ENCODE data around the gene HERC4. TPM values are rescaled to one million over a fixed set of nuclear protein-coding genes. Genes with fewer than 3 reads are reported as not detected.

Gene HERC4
- polyA plus RNA-seq, 1 experiment: 23.4 TPM

DNA sequence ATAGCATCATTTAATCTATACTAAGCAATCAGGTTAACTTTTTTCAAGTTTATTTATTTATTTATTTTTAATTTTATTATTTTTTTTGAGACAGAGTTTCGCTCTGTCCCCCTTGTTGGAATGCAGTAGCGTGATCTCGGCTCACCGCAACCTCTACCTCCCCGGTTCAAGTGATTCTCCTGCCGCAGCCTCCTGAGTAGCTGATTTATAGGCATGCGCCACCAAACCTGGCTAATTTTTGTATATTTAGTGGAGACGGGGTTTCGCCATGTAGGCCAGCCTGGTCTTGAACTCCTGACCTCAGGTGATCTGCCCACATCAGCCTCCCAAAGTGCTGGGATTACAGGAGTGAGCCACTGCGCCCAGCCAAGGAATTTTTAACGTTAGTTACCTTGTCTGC is 33.6 kb upstream of the HERC4 start:
- DNase-seq (ENCODE audit: low read depth): no peak
- no peak overlapping the region for H3K4me3 ChIP-seq (ENCODE audit: low read depth, low read length)
- H3K27me3 ChIP-seq (ENCODE audit: control insufficient read depth, insufficient read depth, low read length): no peaks in the 10 kb centered on the region
- no peaks in the 10 kb centered on the region for H3K36me3 ChIP-seq (ENCODE audit: control insufficient read depth, insufficient read depth, low read length)
- POLR2A ChIA-PET: no interaction called here
- CTCF ChIA-PET: interaction anchor here (0.5 to 1.5 kb wide), 4 partner anchors 12 to 331 kb away, joined by 3 to 5 read pairs (median 4); no protein-coding TSS in a partner anchor
- TF ChIP-seq, protein P1, sequence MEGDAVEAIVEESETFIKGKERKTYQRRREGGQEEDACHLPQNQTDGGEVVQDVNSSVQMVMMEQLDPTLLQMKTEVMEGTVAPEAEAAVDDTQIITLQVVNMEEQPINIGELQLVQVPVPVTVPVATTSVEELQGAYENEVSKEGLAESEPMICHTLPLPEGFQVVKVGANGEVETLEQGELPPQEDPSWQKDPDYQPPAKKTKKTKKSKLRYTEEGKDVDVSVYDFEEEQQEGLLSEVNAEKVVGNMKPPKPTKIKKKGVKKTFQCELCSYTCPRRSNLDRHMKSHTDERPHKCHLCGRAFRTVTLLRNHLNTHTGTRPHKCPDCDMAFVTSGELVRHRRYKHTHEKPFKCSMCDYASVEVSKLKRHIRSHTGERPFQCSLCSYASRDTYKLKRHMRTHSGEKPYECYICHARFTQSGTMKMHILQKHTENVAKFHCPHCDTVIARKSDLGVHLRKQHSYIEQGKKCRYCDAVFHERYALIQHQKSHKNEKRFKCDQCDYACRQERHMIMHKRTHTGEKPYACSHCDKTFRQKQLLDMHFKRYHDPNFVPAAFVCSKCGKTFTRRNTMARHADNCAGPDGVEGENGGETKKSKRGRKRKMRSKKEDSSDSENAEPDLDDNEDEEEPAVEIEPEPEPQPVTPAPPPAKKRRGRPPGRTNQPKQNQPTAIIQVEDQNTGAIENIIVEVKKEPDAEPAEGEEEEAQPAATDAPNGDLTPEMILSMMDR (IDR thresholded peaks at IDR 0.05; ENCODE audit: insufficient read depth, low read depth, low read length): no peak

DNA sequence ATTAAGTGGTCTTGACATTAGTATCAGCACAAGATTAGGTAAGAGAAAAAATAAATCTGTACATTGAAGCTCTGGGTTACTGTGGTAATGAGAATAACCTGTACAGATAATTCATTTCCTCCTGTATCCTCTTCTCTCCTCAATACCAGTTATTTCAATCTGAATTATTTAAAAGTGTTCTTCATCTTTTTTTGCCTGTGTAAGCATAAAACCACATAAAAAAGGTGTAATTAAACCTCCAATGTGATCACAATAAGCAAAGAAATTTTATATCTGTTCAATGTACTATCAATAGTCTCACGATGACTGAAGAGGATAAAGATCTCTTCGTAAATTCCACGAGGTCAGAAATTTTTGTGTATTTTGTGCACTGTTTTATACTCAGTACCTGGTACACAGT is 33.0 kb upstream of the HERC4 start:
- DNase-seq (ENCODE audit: low read depth): no peak
- TF ChIP-seq, protein P1 (IDR thresholded peaks at IDR 0.05; ENCODE audit: insufficient read depth, low read depth, low read length): no peak
- no peaks in the 10 kb centered on the region for H3K36me3 ChIP-seq (ENCODE audit: control insufficient read depth, insufficient read depth, low read length)
- CTCF ChIA-PET: interaction anchor here (0.7 to 1.9 kb wide), 2 partner anchors 25 to 48 kb away, joined by 3 to 7 read pairs; no protein-coding TSS in a partner anchor
- no peak overlapping the region for H3K4me3 ChIP-seq (ENCODE audit: low read depth, low read length)
- POLR2A ChIA-PET: no interaction called here
- no peaks in the 10 kb centered on the region for H3K27me3 ChIP-seq (ENCODE audit: control insufficient read depth, insufficient read depth, low read length)

DNA sequence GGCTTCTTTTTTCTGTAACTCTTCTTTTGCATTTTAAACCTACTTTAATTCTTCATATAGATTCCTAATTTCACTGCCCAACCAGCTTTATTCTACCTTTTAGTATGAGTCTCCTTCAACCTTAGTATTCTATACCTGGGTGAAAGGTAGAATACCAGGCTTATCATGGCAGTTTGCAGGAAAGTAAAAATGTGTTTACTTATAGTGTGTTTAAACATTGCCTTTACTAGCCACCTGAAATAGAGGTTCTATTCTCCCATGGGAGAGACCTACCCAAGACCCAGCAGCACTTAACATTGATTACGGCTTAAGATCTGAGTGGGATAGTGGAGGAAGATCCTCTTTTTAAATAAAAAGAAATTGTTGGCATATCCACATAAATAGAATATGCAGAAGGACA is 32.6 kb upstream of the HERC4 start:
- Histone ChIP-seq H3K27me3 (ENCODE audit: control insufficient read depth, insufficient read depth, low read length) (no peaks in the 10 kb centered on the region), H3K36me3 (ENCODE audit: control insufficient read depth, insufficient read depth, low read length) (no peaks in the 10 kb centered on the region), H3K4me3 (ENCODE audit: low read depth, low read length) (no peak overlapping the region)
- ChIA-PET CTCF (interaction anchor here (0.7 to 1.9 kb wide), 3 partner anchors 10 to 48 kb away, joined by 3 to 7 read pairs (median 4); no protein-coding TSS in a partner anchor), POLR2A (no interaction called here)
- no peak for DNase-seq (ENCODE audit: low read depth)
- TF ChIP-seq, protein P1 (IDR thresholded peaks at IDR 0.05; ENCODE audit: insufficient read depth, low read depth, low read length): no peak

DNA sequence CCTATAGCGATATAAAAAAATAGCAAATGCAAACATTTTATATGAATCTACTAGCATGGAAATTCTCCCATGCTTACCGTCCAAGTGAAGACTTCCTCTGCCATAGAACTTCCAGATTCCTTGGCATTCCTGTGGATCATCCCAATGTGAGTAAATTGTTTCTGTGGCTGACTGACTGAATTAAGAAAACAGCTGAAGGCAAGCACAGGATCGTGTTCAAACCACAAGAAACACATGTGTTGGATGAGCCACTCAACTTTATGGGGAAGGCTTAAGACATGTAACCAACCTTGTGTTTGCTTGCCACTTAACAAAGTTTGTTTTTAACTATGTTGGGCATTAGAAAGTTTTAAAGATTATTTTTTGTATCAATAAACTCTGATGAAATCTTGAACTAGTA is 31.6 kb upstream of the HERC4 start:
- DNase-seq (ENCODE audit: low read depth): peak; percentile 87
- H3K36me3 ChIP-seq (ENCODE audit: control insufficient read depth, insufficient read depth, low read length): no peaks in the 10 kb centered on the region
- POLR2A ChIA-PET: interaction anchor here (0.7 kb wide), 1 partner anchor 27 kb away, joined by 3 read pairs; no protein-coding TSS in a partner anchor
- no peaks in the 10 kb centered on the region for H3K27me3 ChIP-seq (ENCODE audit: control insufficient read depth, insufficient read depth, low read length)
- CTCF ChIA-PET: interaction anchor here (1.4 to 1.9 kb wide), 2 partner anchors 9 to 49 kb away, joined by 4 to 7 read pairs; no protein-coding TSS in a partner anchor
- TF ChIP-seq, protein P1 (IDR thresholded peaks at IDR 0.05; ENCODE audit: insufficient read depth, low read depth, low read length): no peak
- H3K4me3 ChIP-seq (ENCODE audit: low read depth, low read length): peak overlapping the region; percentile 15

DNA sequence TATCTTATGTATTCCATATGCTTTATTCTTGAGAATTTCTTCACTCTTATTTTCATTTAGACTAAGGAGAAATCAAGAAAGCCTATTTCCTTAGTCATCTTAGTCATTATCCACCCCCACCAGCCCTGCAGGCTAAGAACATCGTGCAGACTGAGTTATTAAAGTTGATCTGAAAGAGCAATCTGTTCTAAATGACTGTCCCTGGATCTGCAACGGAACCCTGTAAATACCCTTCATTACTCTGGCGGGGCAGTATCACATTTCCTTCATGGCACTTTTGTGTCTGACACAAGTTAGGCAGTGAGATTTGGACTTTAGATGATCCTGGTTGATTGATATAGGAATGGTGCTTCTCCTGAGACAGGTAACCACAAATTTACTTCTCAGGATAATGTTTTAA is 30.7 kb upstream of the HERC4 start:
- no peaks in the 10 kb centered on the region for H3K36me3 ChIP-seq (ENCODE audit: control insufficient read depth, insufficient read depth, low read length)
- CTCF ChIA-PET: no interaction called here
- POLR2A ChIA-PET: no interaction called here
- H3K27me3 ChIP-seq (ENCODE audit: control insufficient read depth, insufficient read depth, low read length): no peaks in the 10 kb centered on the region
- H3K4me3 ChIP-seq (ENCODE audit: low read depth, low read length): peak overlapping the region; percentile 15; the same call in 1 of the 2 replicates
- peak; percentile 64 for DNase-seq (ENCODE audit: low read depth)
- TF ChIP-seq, protein P1 (IDR thresholded peaks at IDR 0.05; ENCODE audit: insufficient read depth, low read depth, low read length): no peak

Data from BJ (cell line).